NCI-H69 (cell line): Measurements from ENCODE around the gene HGFAC.

Experiments
- DNase-seq: peaks from one replicate; lab custom pipeline; 2025; lab: John Stamatoyannopoulos, UW

The HGFAC gene

GRCh38 chr4:3462790-3463415 is 21.1 kb downstream of the HGFAC start, which contains the start of gene DOK7:
Gene DOK7 (plus strand): TSS chr4:3463306. CDS start chr4:3463376, 70 bp downstream.
- peak; percentile 5 for DNase-seq

DNA sequence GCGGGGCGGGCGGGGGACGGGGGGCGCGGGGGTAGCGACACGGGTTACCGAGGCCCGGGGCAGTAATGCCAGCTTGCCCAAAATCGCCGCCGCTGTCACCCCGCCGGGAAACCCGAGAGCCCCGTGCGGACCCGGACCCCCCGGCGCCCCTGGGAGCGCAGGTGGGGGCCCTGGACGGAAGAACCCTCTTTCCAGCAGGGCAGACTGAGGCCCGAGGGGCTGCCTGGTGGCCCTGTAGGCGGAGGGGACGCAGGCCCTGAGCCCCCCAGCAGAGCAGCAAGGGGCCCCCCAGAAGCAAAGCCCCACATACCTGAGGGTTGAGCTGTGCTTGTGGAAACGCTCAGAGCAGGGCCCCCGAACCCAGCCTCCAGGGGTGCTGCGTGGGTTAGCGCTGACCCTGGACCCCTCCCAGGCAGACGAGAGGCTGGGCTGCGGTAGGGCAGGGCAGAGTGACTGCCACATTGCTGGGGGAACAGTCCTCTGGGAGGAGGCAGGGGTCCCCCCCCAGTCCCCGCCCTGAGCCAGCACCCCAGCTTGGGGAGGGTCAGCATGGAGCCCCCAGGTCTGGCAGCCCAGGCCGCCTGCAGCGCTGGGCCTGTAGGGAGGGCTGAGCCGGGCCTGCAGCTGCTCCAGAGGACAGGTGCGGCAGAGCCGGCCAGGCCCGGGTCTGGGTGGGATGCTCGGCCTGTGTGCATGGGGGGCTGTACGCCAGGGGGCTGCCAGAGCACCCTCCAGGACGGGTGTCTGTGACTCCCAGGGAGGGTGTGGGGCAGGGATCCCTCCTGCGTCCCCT is 22.0 kb downstream of the HGFAC start:
- no peak for DNase-seq

DNA sequence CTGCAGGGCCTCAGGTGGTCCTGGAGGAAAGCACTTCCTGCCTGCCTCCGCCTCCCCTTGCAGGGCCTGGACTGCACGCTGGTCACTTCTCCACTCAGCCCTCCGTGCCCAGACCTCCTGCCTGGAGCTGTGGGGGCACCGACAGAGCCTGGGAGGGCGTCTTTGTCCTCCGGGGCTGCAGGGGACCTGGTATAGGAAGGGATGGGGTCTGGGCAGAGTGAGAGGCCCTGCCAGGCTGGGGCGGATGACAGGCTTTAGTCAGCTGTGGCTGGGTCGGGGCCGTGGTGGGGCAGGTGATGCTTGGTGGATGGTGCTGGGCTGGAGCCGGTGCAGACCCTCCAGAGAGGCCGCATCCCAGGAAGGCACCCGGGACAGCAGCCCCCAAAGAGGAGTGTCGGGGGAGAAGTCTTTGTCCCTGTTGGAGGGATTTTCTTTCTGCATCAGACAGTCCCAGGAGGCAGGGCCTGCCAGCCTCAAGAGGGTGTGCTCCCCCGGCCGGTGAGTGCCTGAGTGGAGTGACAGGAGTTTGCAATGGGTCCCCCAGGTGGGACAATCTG is 22.7 kb downstream of the HGFAC start:
- DNase-seq = no peak

GRCh38 chr4:3464911-3465697 is 23.3 kb downstream of the HGFAC start:
- no peak for DNase-seq

DNA sequence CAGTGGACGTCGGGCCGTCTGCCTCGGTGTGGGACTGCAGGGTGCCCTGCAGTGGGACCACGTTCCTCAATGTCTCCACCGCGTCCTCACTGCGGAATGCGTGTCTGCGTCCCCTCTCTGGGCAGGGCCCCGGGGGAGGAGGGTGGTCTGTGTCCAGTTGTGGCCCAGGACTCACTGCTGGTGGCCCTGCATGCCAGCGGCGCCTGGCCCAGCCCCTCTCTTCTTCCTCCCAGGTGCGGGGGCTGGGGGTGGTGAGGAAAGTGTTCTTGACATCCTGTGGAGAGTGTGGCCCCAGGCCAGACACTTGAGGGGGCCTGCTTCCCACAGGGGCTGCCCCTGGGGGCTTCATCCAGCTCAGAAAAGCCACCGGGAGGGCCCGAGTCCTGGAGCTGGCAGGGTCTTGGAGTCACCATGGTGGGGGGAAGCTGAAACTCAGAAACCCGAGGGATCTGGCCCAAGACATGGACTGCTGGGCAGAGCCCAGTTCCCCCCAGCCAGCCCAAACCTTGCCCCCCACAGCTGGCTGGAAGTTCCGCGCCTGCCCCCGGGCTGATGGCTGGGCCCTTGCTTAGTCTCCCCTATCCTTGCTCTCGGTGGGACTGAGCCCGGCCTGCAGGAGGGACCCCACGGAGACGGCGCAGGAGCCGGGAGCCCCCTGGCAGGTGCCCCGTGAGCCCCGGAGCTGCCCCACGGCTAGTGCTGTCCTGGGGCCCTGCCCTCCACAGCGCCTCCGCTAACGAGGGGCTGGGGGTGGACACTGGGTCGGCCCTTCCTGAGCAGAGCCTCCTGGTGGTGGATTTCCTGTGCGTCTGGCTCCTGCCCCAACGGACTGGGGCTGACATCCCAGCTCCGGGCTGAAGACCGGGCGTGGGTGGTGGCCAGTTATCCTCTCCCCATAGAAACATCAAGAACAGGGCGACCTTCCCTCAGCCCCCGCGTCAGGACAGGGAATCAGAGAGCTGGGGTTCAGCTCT is 24.2 kb downstream of the HGFAC start:
- no peak for DNase-seq

DNA sequence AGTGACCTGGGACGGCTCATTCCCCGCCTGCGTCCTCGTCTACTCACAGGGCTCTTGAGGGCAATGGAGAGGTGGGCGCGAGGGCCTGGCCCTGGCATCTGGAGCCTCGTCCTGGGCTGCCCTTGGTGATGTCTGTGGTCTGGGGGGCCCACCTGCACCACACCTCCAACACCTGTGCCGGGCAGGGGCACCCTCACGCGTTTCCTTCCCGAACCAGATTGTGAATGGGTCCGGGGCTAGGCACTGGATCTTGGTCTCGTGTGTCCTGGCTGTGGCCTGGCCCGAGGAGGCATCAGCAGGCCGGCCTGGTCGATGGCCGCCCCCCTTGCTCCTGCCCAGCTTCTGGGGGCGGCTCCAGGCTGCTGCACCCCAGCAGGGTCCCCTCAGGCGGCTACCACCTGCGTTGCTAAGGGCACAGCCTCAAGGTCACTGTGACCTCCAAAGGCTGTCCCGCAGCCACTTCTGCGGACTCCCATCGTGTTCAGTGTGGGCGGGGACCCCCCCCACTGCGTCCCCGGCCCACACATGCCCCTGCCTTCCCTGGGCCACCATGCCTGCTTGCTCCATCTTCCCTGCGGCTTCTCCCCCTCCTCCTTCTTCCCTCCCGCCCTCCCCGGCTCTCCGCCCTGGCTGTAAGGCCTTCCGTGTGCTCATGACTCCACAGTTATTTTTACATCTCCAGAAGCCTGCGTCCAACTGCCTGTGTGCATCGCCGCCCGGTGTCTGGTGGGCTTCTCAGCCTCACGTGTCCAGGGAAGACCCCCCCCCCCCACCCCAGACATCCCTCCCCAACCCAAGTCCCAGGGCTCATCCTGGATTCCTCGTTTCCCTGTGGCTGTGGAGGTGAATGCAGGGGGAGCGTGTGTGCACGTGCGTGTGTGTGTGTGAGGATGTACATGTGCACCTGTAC is 25.2 kb downstream of the HGFAC start:
- no peak for DNase-seq

DNA sequence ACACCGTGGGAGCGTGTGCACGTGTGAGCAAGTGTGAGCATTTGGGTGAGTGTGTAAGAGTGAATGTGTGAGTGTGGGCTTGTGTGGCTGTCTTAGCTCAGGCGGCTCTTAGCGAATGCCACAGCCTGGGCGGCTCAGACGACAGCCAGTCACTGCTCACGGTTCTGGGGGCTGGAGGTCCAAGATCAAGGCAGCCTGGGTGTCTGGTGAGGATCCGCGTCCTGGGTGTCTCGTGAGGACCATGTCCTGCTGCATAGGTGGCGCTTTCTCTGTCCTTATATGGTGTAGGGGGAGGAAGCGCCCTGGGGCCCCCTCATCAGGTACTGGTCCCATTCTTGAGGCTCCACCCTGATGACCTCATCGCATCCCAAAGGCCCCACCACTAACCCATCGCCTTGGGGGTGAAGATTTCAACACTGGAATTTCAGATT is 25.8 kb downstream of the HGFAC start:
- no peak for DNase-seq

DNA sequence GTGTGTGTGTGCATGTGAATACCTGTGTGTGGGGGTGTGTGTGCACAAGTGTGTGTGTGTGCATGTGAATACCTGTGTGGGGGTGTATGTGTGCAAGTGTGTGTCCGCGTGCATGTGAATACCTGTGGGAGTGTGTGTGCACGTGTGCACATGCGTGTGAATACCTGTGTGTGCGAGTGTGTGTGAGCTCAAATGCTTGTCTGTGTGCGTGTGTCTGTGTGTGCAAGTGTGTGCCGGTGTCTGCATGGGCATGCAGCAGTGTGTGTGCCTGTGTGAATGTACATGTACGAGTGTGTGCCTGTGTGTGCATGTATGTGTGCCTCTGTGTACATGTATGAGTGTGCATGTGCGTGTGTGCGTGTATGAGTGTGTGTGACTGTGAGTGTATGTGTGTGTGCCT is 26.4 kb downstream of the HGFAC start:
- DNase-seq = no peak

DNA sequence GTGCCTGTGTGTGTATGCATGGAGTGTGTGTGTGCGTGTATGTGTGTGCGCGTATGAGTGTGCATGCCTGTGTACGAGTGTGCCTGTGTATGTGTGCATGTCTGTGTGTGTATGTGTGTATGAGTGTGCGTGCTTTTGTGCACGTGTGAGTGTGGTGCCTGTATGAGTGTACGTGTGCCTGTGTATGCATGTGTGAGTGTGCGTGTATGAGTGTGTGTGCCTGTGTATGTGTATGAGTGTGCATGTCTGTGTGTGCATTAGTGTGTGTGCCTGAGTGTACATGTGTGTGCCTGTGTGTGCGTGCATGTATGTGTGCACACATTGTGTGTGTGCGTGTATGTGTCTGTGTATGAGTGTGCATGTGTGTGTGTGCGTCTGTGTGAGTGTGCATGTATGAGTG is 27.0 kb downstream of the HGFAC start:
- DNase-seq = no peak

- DNase-seq = no peak
Observed at GRCh38 chr4:3469386-3470243, 27.8 kb downstream of the HGFAC start.

DNA sequence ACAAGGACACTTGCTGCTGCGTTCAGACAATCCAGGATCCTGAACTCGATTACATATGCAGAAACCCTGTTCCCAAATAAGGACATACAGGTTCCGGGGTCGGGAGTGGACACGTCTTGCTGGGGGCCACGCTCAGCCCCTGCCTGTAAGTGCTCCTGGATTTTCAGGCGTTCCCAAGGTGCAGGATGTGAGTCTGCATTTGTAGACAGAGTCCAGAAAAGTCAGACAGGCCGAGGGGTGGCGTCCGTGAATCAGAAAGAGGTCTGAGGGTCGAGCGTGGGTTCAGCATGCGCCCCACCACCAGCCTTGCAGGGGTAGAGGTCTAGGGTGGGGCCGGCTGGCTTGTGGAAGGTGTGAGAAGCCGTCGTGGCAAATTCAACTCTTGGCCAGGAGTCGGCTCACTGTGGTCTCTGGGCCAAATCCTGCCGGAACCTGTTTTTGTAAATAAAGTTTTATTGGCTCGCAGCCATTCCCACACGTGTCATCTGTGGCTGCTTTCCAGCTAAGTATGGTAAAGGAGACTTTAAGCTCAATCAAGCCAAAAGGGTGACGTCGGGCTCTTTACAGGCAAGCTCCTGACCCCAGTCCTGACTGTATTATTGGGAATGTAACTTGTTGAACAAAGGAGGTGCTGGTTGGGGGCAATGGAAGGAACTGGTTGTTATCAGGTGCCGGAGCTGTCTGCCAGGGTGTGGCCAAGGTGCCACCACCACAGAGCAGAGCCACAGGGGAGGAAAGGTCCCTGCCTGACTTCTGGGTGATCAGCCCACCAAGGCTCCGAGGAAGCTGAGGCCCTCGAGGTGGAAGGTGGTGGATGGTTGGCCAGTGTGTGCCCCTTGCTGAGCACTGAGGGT is 28.7 kb downstream of the HGFAC start:
- no peak for DNase-seq

DNA sequence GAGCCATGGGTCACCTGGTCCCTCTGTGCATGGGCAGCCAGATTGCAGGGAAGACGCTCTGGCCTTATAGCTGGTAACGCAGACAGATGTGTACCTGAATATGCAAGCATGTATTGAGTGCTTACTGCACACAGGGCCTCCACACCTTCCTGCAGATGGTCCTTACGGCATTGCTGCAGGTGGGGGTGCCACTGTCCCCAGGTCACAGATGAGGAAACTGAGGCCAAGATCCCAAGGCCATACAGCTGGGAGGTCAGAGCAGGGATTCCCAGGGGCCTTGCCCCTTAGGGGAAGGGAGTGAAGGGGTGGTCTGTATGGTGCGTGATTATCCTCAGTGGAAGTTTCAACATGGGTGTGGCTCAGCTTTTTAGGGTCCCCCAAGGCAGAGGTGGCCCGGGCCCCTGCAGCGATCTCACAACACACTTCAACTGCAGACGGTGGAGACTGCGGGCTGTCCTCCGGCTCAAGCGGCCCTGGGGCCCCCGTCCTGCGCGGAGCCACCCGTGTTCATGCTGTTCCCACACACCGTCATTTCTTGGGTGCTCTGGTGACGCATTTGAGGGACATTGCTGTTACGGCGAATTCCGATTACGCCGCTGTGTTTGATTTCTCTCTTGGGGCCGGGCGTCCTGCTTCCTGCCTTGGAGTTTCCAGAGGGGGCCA is 29.5 kb downstream of the HGFAC start:
- no peak for DNase-seq

DNA sequence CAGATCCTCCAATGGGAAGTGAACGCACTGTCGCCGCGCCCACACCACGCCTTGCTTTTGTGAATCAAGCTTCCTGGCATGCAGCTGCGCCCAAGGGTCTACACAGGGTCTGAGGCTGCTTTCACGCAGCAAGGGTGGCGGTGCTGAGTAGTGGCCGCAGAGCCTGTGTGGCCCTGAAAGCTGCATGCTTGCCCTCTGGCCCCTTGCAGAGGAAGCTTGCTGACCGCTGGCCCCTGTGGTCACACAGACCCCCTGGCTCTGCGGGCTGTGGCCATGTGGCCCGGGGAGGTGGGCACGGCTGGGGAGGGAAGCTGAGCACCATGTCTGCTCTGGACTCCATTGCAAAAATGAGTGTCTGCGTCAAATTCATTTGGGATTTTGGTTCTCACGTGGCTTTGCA is 30.1 kb downstream of the HGFAC start:
- no peak for DNase-seq

DNA sequence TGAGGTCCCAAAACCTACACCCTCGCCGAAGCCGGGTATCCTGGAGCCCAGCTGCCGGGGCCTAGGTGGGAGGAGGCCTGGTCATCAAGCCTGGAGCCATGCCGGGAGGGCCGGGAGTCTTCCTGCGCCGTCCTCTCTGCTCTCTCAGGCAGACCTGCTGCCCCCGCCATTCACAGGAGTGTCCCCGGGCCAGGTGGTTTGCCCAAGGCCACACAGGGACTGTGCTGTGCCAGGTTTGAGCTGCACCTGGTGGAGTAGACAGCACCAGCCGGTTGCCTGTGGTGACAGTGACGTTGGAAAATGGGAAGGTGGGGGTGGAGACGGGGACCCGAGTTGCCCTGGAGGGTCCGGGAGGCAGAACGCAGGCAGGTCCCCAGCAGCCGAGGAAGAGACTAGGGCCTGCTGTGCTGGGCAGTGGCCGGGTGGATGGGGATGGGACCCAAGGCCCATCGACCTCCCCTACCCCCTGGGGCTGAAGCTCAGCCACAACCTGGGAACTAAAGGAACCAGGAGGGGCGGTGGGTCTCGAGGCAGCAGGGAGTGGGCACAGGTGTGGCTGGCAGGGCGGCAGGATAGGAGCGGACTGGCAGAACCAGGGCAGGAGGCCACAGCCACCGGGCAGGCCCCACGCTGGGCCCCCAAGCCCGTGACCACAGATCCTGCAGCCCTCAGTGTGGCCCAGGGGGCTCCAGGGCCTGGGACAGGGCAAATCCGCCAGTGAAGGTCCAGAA is 30.8 kb downstream of the HGFAC start:
- peak; percentile 55 for DNase-seq

GRCh38 chr4:3473181-3473950 is 31.6 kb downstream of the HGFAC start:
- no peak for DNase-seq
